Thyroid gland (tissue), 4 donors: ENCODE measurements around the gene NPHS1. TPM values are rescaled to one million over a fixed set of nuclear protein-coding genes. Genes with fewer than 3 reads are reported as not detected.
A peak's percentile ranks its signal among the peaks of the same experiment; 100 is the strongest.

ENCODE experiments used
- DNase-seq, 2 donors: peaks; one replicate each; pipeline ENCODE4 v3.0.0-alpha.2; 2019
- H3K27ac ChIP-seq, 3 donors: fragments of 200-600 bp; sonication (generic); 1 replicate in 2 of 3; 2 replicates in 1 of 3; pipeline ENCODE4 v1.5.1; 2016 to 2019; ENCODE audit warnings: mild to moderate bottlenecking in 1 of 3, moderate library complexity in 1 of 3
- H3K27me3 ChIP-seq: fragments of 200-600 bp; sonication (generic); one replicate; pipeline ENCODE4 v1.5.1; 2019
- H3K36me3 ChIP-seq, 2 donors: fragments of 200-600 bp; sonication (generic); one replicate each; pipeline ENCODE4 v1.5.1; 2016 to 2019
- H3K4me1 ChIP-seq, 2 donors: fragments of 200-600 bp; sonication (generic); one replicate each; pipeline ENCODE4 v1.5.1; 2017 to 2019
- H3K4me3 ChIP-seq, 3 donors: fragments of 200-600 bp; sonication (generic); replicated peaks in 1 of 3; 1 replicate in 2 of 3; 2 replicates in 1 of 3; pipeline ENCODE4 v1.5.1; 2016; ENCODE audit warnings: mild to moderate bottlenecking in 1 of 3
- H3K9me3 ChIP-seq: fragments of 200-600 bp; sonication (generic); one replicate; pipeline ENCODE4 v1.5.1; 2017
- POLR2A ChIP-seq, 2 donors: fragments of 450-650 bp; IDR thresholded peaks; one replicate each; pipeline ENCODE4 v1.6.1; 2017; ENCODE audit warnings: antibody characterized with exemption in 2 of 2, mild to moderate bottlenecking in 2 of 2, moderate library complexity in 1 of 2
- WGBS, 2 donors: methylation state at CpG; one replicate each; pipeline ENCODE4 v1.1.5; 2017; 5-methylcytosine and 5-hydroxymethylcytosine counted together
- intact Hi-C: fragments of 100-400 bp; cut with DNase I; formaldehyde crosslinking; loops from one replicate; pipeline ENCODE4 v1.15.1; 2023
- small RNA-seq: library from RNA; depleted of rRNA; stranded (forward); fragments of <200 nt; gene quantifications from one replicate; pipeline ENCODE3, GENCODE V24; 2016
- total RNA-seq, 4 donors: library from RNA; depleted of rRNA; stranded (reverse); fragments of >200 nt; gene quantifications; one replicate each; pipeline ENCODE4 v1.2.3, GENCODE V29; 2016
- TF ChIP-seq, protein P1 (sequence below), 6 experiments: fragments of 200-600 bp in 3 of 6; fragments of 450-650 bp in 3 of 6; sonication (generic) in 3 of 6; IDR thresholded peaks; one replicate each; pipeline ENCODE4 v1.5.1; 2016 to 2019; ENCODE audit warnings: antibody characterized with exemption in 6 of 6, mild to moderate bottlenecking in 2 of 6, inconsistent platforms in 1 of 6, moderate library complexity in 1 of 6

NPHS1 gene
- total RNA-seq, 4 donors from 2014 or later: not detected

DNA sequence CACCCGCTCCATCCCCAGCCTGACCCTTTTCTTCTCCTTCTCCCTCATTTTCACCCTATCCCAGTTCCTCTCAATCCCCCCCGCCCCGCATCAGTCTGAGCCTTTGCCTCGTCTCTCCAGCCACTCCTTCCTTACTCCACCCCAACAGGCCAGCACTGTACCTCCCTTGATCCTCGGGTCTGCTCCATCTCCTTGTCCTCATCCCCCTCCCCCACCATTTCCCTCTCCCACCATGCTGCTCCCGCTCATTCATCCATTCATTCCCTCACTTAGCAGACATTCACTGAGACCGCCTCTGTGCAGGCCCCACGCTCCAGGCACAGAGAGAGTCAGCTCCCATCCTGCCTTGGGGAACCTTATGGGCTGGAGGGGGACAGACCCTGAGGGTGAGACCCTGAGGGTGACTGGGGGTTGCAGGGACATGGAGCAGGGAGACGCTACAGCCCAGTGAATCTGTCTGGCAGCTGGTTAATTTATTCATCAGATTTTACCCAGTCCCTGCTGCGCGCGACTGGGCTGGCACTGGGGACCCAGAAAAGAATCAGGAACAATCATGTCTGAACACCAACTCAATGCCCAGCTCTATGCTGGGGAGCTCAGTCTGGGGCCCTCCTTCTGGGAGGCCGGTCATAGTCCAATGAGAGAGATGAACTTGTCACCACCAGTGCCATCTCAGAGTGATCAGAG, 76.1 kb downstream of the NPHS1 start:
- no peak for DNase-seq
- TF ChIP-seq, protein P1, sequence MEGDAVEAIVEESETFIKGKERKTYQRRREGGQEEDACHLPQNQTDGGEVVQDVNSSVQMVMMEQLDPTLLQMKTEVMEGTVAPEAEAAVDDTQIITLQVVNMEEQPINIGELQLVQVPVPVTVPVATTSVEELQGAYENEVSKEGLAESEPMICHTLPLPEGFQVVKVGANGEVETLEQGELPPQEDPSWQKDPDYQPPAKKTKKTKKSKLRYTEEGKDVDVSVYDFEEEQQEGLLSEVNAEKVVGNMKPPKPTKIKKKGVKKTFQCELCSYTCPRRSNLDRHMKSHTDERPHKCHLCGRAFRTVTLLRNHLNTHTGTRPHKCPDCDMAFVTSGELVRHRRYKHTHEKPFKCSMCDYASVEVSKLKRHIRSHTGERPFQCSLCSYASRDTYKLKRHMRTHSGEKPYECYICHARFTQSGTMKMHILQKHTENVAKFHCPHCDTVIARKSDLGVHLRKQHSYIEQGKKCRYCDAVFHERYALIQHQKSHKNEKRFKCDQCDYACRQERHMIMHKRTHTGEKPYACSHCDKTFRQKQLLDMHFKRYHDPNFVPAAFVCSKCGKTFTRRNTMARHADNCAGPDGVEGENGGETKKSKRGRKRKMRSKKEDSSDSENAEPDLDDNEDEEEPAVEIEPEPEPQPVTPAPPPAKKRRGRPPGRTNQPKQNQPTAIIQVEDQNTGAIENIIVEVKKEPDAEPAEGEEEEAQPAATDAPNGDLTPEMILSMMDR (IDR thresholded peaks at IDR 0.05): no peak
- TF ChIP-seq POLR2A (IDR thresholded peaks at IDR 0.05): no peak
- Histone ChIP-seq H3K27ac (no peak overlapping the region), H3K9me3 (no peaks in the 10 kb centered on the region), H3K27me3 (no peaks in the 10 kb centered on the region), H3K4me3 (peak overlapping the region in 1 of 3 donors; percentile 83), H3K36me3 (peaks cover 0 to 3% of the 10 kb centered on the region in 2 donors), H3K4me1 (peaks cover 6 to 8% of the 10 kb centered on the region in 2 donors)
- intact Hi-C loops: no loop called here
- 59% methylated on average over 11 to 12 of the region's 13 CpGs for WGBS, 2 donors

Small RNA genes within 50 kb of the gene (small RNA-seq; reads per million reads assigned to genes)
- gene RN7SL402P: not detected

Other genes with a start within 250 kb of the NPHS1 start
- 10 to 100 TPM in 3 of 4 donors, 1 to 10 TPM in 1; 7.9 to 17.8 (median 10.2) TPM for gene HAUS5, start 239.8 kb downstream of the NPHS1 start, total RNA-seq
- gene RBM42, start 223.5 kb downstream of the NPHS1 start, total RNA-seq: 10 to 100 TPM; 49.4 to 90.9 (median 65.6) TPM
- gene ETV2, start 210.8 kb downstream of the NPHS1 start, total RNA-seq: under 1 TPM in 1 of 4 donors, not detected in 3; 0.56 TPM
- gene COX6B1, start 204.2 kb downstream of the NPHS1 start, total RNA-seq: 100 to 1,000 TPM; 139 to 941 (median 369) TPM
- gene UPK1A, start 186.0 kb downstream of the NPHS1 start, total RNA-seq: not detected
- gene ZBTB32, start 147.9 kb downstream of the NPHS1 start, total RNA-seq: not detected
- gene KMT2B, start 134.5 kb downstream of the NPHS1 start, total RNA-seq: 10 to 100 TPM; 12.4 to 29.4 (median 19.7) TPM
- gene IGFLR1, start 110.1 kb downstream of the NPHS1 start, total RNA-seq: 1 to 10 TPM; 5.2 to 6.1 (median 5.9) TPM
- gene U2AF1L4, start 107.1 kb downstream of the NPHS1 start, total RNA-seq: 10 to 100 TPM; 29.7 to 51.7 (median 36.8) TPM
- 10 to 100 TPM; 34.0 to 73.8 (median 40.5) TPM for gene PSENEN, start 106.9 kb downstream of the NPHS1 start, total RNA-seq
- gene LIN37, start 103.9 kb downstream of the NPHS1 start, total RNA-seq: 10 to 100 TPM in 2 of 4 donors, 1 to 10 TPM in 2; 8.2 to 21.5 (median 14.1) TPM
- gene HSPB6, start 95.5 kb downstream of the NPHS1 start, total RNA-seq: 10 to 100 TPM; 17.3 to 31.8 (median 23.1) TPM
- 10 to 100 TPM in 3 of 4 donors, 1 to 10 TPM in 1; 8.2 to 34.3 (median 13.2) TPM for gene PROSER3, start 94.3 kb downstream of the NPHS1 start, total RNA-seq
- 10 to 100 TPM in 3 of 4 donors, 1 to 10 TPM in 1; 4.2 to 16.0 (median 13.0) TPM for gene ARHGAP33, start 76.9 kb downstream of the NPHS1 start, total RNA-seq
- not detected for gene PRODH2, start 39.7 kb downstream of the NPHS1 start, total RNA-seq
- under 1 TPM in 2 of 4 donors, not detected in 2; 0.20 to 0.33 TPM for gene KIRREL2, start 4.4 kb upstream of the NPHS1 start, total RNA-seq
- 1 to 10 TPM in 2 of 4 donors, under 1 TPM in 2; 0.67 to 5.3 (median 2.8) TPM for gene APLP1, start 16.1 kb upstream of the NPHS1 start, total RNA-seq
- 10 to 100 TPM in 3 of 4 donors, 1 to 10 TPM in 1; 7.0 to 56.7 (median 16.9) TPM for gene NFKBID, start 48.0 kb upstream of the NPHS1 start, total RNA-seq
- 1 to 10 TPM in 2 of 4 donors, not detected in 2; 1.4 to 4.4 TPM for gene HCST, start 50.0 kb upstream of the NPHS1 start, total RNA-seq
- gene TYROBP, start 55.8 kb upstream of the NPHS1 start, total RNA-seq: 10 to 100 TPM; 10.1 to 80.4 (median 27.5) TPM
- 10 to 100 TPM in 3 of 4 donors, 1 to 10 TPM in 1; 7.1 to 15.5 (median 11.1) TPM for gene LRFN3, start 83.9 kb upstream of the NPHS1 start, total RNA-seq
- 10 to 100 TPM; 51.4 to 96.8 (median 66.7) TPM for gene SDHAF1, start 142.7 kb upstream of the NPHS1 start, total RNA-seq
- 10 to 100 TPM in 3 of 4 donors, 1 to 10 TPM in 1; 9.7 to 15.4 (median 12.6) TPM for gene SYNE4, start 156.3 kb upstream of the NPHS1 start, total RNA-seq
- 10 to 100 TPM; 15.4 to 60.9 (median 32.0) TPM for gene ALKBH6, start 161.7 kb upstream of the NPHS1 start, total RNA-seq
- 1 to 10 TPM; 1.9 to 3.8 (median 2.9) TPM for gene CLIP3, start 180.4 kb upstream of the NPHS1 start, total RNA-seq
- 10 to 100 TPM in 2 of 4 donors, 1 to 10 TPM in 2; 5.0 to 14.2 (median 10.1) TPM for gene THAP8, start 201.8 kb upstream of the NPHS1 start, total RNA-seq
- 1 to 10 TPM in 1 of 4 donors, under 1 TPM in 3; 0.78 to 1.8 (median 0.84) TPM for gene WDR62, start 202.4 kb upstream of the NPHS1 start, total RNA-seq